NCI-H345 treated with DMSO at 0.1 percent for 48 hours (cell line): ENCODE measurements around the gene LCN2.

Experiments
- DNase-seq: peaks from one replicate; lab custom pipeline; 2025; ENCODE audit not compliant: unreplicated experiment; lab: John Stamatoyannopoulos, UW

The LCN2 gene

DNA sequence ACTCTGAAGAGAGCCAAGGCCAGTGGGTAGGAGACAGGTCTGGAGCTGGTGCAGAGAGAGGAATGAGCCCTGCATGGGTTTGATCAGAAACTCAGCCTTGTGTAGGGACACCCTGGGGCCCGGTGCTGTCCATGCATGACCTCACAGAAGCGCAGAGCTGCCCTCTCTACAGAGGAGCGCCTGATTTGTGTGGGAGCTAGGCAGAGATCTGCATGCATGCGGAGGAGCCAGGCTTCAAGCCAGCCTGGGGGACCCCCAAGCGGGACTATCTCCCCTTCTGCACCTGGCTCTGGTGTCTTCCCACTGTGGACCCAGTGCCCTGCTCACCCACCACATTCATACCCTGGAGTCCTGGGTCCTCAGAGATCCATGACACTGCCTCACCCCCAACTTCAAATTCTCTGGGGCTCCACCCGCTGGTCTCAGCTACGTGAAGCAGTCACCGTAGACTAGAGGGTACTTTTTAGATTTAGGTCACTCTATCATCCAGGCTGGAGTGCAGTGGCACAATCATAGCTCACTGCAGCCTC, 2.6 kb upstream of the LCN2 start:
- no peak for DNase-seq

DNA sequence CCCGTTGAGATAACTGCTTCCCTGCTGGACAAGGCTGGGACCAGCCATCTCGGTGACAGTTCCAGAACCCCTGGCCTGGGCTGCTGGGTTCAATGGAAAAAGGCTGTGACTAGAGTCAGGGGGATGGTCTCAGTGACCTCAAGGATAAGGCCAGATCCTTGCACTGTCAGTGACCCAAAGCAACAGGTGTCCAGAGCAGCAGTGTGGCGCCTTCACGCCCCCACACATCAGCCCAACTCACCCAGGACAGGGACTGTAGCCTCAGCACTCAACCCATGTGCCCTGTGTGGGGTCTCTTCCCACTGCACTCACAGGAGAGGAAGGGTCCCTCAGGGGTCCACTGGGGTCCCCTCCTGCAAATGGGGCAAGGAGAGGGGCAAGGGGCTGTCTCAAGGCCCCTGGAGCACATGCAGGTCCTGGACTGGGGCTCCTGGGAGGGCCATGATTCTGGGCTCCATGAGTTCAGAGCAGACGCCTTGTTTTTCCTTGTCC, 698 bp upstream of the LCN2 start:
- DNase-seq = no peak

DNA sequence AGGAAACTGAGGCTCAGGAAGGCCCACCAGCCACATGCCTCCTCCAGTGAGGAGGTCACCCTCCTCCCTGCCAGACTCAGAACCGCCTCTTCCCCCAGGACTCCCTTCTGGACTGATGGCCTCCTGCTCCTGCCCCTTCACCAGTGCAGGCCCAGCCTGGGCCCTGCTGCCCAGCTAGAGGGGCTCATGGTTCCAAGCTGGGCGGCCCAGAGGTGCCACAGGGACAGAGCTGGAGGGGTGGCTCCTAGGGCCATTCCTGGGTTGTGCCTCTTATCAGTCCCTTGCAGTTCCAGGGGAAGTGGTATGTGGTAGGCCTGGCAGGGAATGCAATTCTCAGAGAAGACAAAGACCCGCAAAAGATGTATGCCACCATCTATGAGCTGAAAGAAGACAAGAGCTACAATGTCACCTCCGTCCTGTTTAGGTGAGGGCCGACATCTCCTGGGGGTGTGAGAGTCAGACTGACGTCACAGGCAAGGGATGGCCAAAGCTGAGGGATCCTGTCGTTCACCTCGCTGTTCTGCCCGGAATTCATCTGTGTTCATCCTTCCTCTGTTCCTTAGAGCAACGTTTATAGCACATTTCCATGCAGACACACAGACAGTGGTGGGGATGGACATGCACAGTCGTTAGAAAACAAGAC, 819 bp downstream of the LCN2 start:
- no peak for DNase-seq

DNA sequence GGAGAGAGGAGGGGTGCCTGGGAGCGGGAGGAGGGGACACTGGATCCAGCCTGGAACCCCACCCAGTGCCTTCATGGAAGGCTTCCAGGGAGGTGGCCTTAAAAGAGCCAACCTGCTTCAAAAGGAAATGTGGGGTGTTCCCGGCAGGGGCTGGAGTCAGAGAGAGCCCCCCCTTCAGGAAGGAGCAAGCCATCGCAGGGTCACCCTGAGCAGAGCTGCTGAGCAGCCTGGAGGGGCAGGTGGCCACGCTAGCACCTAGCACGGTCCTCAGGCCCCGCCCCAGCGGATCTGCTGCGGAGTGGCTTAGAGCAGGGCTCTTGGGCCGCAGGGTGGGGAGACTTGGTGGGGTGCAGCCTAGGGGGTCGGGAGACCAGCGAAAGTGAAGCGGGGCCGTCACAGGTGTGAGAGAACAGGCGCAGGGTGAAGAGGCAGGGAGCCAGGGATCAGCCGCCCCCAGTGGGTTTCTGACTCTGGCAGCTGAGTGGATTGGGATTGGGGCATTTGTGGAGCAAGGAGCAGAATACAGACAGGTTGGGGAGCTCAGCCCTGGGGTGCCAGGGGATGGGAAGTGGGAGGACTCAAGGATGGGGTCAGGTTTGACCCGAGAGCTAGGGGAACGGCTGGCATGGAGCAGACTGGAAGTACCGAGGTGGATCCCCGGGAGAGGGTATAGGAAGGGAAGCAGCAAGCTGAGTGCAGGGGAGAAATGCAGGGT, 1.5 kb downstream of the LCN2 start:
- no peak for DNase-seq

DNA sequence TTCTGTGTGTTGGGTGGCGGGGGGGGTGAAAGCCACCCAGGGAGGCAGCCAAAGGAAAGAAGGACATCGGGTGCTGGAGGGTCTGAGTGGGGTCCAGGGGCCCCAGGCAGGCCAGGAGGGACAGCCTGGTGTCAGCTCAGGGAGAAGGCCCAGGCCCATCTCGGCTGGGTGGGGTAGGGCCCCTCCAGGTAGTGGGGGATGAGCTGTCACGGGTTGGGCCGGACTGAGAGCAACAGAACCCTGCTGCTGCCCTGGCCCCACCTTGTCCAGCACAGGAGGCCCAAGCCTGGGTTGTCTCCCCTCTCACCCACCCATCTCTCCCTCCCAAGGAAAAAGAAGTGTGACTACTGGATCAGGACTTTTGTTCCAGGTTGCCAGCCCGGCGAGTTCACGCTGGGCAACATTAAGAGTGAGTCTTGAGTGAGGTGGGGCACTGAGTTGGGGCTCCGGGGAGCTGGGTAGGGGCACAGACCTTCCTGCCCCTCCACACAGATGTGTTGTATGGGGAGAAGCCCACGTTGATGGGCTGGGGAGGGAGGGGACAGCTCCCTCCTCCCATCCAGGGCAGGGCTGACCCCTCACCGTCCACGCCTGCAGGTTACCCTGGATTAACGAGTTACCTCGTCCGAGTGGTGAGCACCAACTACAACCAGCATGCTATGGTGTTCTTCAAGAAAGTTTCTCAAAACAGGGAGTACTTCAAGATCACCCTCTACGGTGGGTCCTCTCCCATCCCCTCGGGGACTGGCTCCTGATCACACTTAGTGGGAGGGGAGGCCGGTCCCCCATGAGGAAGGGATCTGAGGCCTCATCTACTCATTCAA, 2.3 kb downstream of the LCN2 start:
- no peak for DNase-seq

DNA sequence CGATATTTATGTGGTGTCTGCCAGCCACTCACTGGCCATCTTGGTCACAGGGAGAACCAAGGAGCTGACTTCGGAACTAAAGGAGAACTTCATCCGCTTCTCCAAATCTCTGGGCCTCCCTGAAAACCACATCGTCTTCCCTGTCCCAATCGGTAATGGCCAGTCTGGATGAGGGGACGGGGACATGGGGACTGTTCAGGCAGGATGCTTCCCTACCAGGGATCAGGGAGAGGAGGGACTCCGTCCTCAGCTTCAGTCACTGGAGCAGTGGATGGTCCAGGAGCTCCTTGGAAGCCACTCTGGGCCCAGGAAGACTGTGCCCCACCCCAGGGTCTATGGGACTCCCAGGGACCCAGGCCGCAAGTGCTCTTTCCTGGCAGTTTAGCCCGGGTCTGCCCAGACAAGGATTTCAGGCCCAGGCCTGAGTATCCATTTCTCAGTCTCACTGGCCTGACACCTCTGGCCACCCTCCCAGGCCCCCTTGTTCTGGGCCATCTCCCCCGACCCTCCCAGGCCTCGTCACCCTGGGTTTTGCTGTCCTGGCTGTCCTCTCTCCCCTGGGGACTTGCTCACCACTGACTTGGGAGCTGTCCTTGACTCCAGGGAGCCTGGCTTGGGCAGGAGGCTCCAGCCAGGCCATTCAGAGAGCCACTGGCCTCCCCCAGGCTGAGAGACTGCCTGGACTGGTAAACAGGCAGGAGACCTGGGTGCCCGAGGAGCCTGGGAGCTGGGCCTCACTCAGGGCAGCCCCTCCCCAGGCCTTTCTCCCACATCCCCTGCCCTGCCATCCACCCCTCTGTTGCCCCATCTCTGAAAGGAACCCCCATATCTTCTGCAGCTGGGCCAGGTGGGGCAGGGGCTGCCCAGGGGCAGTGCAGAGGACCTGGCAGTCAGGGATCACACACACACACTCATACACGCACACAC, 3.1 kb downstream of the LCN2 start:
- no peak for DNase-seq

DNA sequence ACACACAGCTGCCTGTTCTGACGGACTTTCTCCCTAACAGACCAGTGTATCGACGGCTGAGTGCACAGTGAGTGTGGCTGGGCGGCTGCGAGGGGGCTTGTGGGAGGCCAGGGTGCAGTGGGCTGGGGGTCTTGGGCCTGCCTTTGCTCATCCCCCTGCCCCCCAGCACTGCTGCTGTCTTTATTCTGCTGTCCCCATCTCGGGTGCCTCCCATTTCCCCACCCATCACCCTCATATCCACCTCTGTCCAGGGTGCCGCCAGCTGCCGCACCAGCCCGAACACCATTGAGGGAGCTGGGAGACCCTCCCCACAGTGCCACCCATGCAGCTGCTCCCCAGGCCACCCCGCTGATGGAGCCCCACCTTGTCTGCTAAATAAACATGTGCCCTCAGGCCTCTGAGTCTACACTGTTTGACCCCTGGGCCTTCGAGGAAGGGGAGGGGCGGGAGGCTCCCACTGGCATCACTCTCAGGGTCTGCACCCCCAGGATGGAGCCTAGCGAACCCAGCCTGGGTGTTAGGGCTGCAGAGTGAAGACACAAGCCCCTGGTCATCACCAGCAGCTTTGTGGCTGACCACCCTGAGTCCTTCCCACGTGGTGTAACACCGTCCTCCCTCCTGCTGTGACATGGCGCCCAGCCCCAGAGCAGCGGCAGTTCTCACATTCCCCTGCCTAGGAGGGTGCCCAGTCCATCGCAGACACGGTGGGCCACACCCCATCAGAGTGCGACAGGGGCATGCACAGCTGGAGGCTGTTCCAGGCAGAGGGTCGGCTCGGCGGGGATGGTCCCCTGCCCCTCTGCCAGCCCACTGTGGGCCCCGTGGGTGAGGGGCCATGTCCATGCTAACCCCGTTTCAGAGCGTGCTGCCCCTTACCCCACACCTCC, 4.0 kb downstream of the LCN2 start:
- DNase-seq = no peak

DNA sequence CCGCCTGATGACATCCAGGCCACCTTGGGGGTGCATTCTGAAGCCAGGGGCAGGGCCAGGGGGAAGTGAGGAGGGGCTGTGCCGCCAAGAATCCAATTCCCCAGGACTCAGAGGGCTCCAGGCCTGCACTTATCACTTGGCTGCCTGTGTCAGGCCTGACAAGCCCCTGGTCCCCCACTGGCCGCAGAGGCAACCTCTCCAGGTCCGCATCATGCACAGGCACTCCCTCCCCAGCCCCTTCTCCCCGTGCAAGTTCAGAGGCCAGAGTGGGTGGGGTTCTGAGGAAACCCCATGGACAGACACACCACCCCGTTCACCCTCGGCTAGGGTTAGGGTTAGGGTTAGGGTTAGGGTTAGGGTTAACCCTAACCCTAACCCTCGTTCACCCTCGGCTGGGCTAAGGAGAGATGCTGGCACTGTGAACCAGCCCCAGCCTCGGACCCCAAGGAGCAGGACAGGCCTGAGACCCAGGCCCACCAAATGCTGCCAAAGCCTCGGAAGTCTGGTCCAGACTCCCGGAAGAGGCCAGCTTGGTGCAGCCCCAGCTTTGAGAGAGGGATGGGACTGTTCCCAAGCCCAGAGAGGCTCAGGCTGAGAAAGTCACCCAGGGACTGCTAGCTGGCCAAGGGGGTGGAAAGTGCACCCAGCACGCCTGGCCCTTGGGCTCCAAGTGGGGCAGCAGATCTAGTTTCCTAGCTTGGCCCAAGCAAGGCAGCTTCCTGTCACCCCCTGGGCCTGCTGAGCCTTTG, 4.9 kb downstream of the LCN2 start:
- DNase-seq = no peak

DNA sequence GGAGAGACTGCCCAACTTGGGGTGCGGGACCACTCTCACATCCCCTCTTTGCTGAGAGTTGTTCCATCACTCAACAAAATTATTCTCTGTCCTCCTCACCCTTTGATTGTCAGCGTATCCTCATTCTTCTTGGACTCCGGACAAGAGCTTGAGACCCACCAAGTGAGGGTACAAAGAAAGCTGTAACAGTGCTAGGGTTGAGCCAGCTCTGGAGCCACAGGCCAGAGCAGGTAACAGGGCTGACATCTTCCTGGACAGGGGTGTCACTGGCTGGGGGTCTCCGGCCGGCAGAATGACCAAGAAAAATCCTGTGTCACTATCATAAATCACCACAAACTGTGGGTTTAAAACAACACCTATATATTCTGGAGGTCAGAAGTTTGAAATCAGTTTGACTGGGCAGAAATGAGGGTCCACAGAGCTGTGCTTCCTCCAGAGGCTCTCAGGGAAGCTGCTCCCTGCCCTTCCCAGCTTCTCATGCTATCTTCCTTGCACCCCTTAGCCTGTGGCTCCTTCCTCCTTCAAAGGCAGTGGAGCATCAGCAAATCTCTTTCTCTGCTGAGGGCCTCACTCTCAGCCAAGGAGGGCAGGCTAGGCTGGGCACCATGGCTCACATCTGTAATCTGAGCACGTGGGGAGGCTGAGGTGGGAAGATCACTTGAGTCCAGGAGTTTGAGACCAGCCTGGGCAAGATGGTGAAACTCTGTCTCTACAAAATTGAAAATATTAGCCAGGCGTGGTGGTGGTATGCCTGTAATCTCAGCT, 6.7 kb downstream of the LCN2 start:
- no peak for DNase-seq

DNA sequence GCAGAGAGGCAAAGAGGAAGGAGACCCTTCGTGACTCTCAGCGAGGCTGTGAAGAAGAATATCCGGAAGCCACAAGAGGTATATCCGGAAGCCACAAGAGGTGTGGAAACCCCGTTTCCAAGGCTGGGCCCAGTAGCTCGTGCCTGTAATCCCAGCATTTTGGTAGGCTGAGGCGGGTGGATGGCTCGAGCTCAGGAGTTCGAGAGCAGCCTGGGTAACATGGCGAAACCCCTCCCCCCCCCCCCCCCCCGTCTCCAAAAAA, 10.2 kb downstream of the LCN2 start:
- no peak for DNase-seq

DNA sequence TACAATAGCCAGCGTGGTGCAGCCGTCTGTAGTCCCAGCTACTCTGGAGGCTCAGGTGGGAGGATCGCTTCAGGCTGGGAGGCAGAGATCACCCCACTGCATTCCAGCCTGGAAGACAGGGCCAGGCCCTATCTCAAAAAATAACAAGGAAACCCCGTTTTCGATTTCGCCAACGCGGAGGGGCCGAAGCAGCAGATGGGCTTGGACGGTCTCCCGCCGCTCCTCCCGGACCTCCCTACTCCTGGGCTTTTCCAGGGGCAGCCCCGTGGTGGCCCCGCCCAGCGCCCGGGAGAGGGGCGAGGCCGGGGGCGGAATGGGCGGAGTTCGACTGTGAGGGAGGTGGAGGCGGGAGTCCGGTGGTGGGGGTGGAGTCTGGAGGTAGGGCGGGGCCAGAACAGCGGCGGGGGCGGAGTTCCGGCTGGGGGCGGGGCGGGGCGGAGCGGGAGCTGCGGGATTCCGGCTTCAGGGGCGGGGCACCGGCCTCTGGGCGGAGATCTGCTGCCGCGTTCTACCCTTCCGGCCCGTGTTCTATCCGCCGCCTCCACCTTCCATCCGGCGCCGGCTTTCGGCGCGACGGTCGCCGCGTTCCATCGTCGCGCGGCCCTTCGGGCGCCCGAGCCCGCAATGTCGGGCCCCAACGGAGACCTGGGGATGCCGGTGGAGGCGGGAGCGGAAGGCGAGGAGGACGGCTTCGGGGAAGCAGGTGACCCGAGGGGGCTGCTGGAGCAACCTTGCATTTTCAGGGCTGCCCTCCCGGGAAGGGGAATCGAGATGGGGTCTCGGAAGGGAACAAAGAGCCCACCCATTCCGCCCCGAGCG, 10.7 kb downstream of the LCN2 start, which contains the start of gene BBLN:
TSS of gene BBLN (plus strand) at position 482 of the 819 bp plus-strand sequence. CDS start at position 625, 143 bp downstream.
- peak; percentile 93 for DNase-seq

DNA sequence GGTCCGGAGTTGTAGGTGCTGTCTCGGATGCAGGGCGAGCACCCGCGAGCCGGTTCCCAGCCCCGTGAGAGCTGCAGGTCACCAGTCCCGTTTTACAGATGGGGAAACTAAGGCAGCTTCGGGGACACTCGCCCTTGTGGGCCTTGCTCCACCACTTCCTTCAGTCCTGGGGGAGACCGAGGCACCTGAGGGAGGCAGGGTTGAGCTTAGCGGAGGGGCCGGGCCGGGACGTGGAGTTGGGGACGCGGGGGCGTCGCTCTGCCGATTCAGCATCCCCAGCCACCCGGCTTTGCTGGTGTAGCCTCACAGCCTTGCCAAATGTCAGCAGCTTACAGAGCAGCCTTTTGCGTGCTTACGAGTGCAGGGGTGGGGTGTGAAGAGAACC, 11.3 kb downstream of the LCN2 start:
- no peak for DNase-seq

DNA sequence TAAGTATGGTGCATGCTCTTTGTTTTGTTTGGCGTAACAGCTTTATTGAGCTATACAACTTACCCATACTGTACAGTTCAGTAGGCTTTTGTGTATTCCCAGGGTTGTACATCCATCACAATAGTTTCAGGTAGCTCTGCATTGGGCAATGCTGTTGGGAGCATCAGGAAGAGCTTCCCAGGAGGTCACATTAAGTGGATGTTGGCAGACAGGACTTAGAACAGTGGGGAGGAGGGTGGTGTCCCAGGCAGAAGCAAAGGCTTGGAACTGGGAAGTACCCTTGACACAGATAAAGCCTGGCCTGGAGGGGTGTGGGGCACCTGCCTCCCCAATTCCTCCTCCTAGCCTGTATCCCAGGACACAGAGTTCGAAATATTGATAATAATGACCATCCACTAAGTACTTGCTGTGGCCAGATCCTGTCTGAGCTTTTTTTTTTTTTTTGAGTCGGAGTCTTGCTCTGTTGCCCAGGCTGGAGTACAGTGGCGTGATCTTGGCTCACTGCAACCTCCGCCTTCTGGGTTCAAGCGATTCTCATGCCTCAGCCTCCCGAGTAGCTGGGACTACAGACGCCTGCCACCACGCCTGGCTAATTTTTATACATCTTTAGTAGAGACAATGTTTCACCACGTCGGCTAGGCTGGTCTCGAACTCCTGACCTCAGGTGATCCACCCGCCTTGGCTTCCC, 12.1 kb downstream of the LCN2 start:
- peak; percentile 74 for DNase-seq

DNA sequence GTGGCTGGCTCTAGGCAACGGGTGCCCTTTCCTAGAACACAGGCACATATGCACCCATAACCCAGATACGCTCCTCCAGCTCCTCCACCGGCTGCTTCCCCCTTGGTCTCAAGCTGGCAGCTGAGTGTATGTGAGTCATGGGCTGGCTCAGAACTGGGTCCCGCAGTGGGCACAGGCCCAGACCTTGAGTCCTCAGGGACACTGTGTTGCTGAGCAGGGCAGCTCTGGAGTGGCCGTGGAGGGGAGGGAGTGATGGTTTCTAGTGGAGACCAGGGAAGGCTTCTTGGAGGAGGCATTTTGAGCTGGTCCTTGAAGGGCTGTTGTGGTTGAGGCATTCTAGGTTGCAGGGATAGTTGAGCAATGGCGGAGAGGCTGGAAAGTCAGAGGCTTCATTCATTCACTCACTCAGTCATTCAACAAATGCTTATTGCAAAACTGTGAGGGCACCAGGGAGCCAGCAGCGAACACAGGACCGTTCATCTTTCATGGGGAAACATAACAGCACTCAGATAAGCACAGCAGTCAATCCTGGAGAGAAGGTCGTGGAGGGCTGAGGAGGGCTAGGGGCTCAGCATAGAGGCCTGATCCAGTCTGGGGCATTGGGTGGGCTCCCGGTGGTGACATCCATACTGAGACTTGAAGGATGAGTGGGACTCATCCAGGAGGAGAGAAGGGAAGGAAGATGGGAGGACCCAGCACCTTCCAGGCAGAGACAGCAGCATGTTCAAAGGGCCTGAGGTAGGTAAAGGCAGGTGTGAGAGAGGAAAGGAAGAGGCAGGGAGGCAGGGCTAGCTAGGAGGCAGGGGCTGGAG, 13.2 kb downstream of the LCN2 start:
- no peak for DNase-seq

DNA sequence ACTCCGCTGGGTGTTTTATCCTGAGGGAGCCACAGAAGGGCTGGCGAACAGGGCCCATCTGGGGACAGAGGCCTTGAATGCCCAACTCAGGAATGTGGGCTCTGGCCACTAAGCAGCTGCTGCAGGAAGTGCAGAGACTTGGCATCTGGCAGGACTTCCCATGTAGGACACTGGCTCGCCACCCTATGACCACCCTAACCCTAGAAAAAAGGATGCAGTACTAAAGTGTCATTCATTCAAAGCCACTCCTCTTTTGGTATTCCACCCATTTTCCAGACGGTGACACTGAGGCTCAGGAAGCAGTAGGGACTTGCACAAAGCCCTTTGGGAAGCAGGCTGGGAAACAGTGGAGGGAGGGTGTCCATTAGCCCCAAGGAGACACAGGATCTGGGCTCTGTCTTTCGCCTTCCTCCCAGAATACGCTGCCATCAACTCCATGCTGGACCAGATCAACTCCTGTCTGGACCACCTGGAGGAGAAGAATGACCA, 13.8 kb downstream of the LCN2 start:
- DNase-seq = no peak
